Right renal cortex interstitium (tissue), 3 donors: Measurements from ENCODE around the gene LGALS4. TPM values are rescaled to one million over a fixed set of nuclear protein-coding genes. Genes with fewer than 3 reads are reported as not detected.
"Not testable (repeated sequence)": the region's sequence is repeated elsewhere in the genome, so short reads cannot be mapped to it uniquely, and the experiment has no call there.

ENCODE experiments used
- DNase-seq, 3 donors: peaks; one replicate each; pipeline ENCODE4 v3.0.0-alpha.2; 2013; ENCODE audit warnings: low read depth in 3 of 3, low spot score in 2 of 3
- polyA plus RNA-seq, 3 donors: library from polyadenylated mRNA; unstranded; fragments of 120-200 nt; gene quantifications; one replicate each; pipeline ENCODE4 v1.2.1, GENCODE V29; 2013; ENCODE audit not compliant: insufficient read length in 3 of 3

Gene LGALS4
- polyA plus RNA-seq, 3 donors: 0.72 to 1.6 (median 1.1) TPM

- no peak for DNase-seq
Observed at GRCh38 chr19:38800577-38801347, 12.0 kb downstream of the LGALS4 start.

GRCh38 chr19:38799104-38799503 is 13.6 kb downstream of the LGALS4 start:
- no peak for DNase-seq

- not testable (repeated sequence) for DNase-seq
Observed at GRCh38 chr19:38797781-38798180, 15.0 kb downstream of the LGALS4 start.

GRCh38 chr19:38796154-38796553 is 16.6 kb downstream of the LGALS4 start:
- DNase-seq: no peak

- DNase-seq: no peak
Observed at GRCh38 chr19:38795549-38795948, 17.2 kb downstream of the LGALS4 start.

GRCh38 chr19:38793671-38794070 is 19.1 kb downstream of the LGALS4 start:
- no peak for DNase-seq

GRCh38 chr19:38793177-38793576 is 19.6 kb downstream of the LGALS4 start:
- DNase-seq: no peak

GRCh38 chr19:38792250-38793111 is 20.3 kb downstream of the LGALS4 start:
- DNase-seq: no peak

GRCh38 chr19:38791451-38792064 is 21.2 kb downstream of the LGALS4 start:
- not testable (repeated sequence) for DNase-seq

- not testable (repeated sequence) for DNase-seq
Observed at GRCh38 chr19:38790507-38791403, 22.0 kb downstream of the LGALS4 start.

GRCh38 chr19:38788478-38789243 is 24.1 kb downstream of the LGALS4 start, which contains the start of gene LGALS7B:
Gene LGALS7B, plus strand, starts transcription at chr19:38789200. Its CDS starts 27 bp downstream, at chr19:38789227.
- DNase-seq: no peak

GRCh38 chr19:38786572-38787265 is 26.0 kb downstream of the LGALS4 start:
- no peak for DNase-seq

GRCh38 chr19:38786061-38786460 is 26.7 kb downstream of the LGALS4 start:
- DNase-seq: not testable (repeated sequence)

- DNase-seq: no peak
Observed at GRCh38 chr19:38785187-38785699, 27.5 kb downstream of the LGALS4 start.

- no peak for DNase-seq
Observed at GRCh38 chr19:38784224-38784623, 28.5 kb downstream of the LGALS4 start.

- not testable (repeated sequence) for DNase-seq
Observed at GRCh38 chr19:38782212-38782611, 30.5 kb downstream of the LGALS4 start.

- DNase-seq: no peak
Observed at GRCh38 chr19:38781058-38781457, 31.7 kb downstream of the LGALS4 start.

GRCh38 chr19:38780443-38780842 is 32.3 kb downstream of the LGALS4 start:
- no peak for DNase-seq

- no peak for DNase-seq
Observed at GRCh38 chr19:38778733-38779132, 34.0 kb downstream of the LGALS4 start.
